22Rv1 (cell line): Measurements from ENCODE around the gene FOXP1.

Experiments used
- CTCF ChIP-seq: fragments of 450-650 bp; IDR thresholded peaks from 2 replicates; pipeline ENCODE4 v1.5.1; 2017; ENCODE audit warnings: mild to moderate bottlenecking
- ZFX ChIP-seq: fragments of 450-650 bp; IDR thresholded peaks from 2 replicates; pipeline ENCODE4 v1.6.1; 2017; ENCODE audit warnings: antibody characterized with exemption, borderline replicate concordance

GRCh38 chr3:71580636-71581456 is 2.7 kb downstream of the FOXP1 start:
- no peak for TF ChIP-seq CTCF
- no peak for TF ChIP-seq ZFX
